Right lobe of liver (tissue), 4 donors: ENCODE data around the gene SPATA3.

ENCODE experiments used
- POLR2A ChIP-seq: fragments of 450-650 bp; IDR thresholded peaks from one replicate; pipeline ENCODE4 v1.6.1; 2017; ENCODE audit warnings: antibody characterized with exemption, mild to moderate bottlenecking
- TF ChIP-seq, protein P1 (sequence below), 4 donors: fragments of 200-600 bp in 3 of 4; fragments of 450-650 bp in 1 of 4; IDR thresholded peaks; one replicate each; pipeline versions ENCODE4 v1.5.1 to v1.8.0; 2016 to 2022; ENCODE audit warnings: antibody characterized with exemption in 4 of 4, mild to moderate bottlenecking in 2 of 4
- donor health status: DM: no; HTN: no; CAD: no.
- donor health status: DM: no; HTN: no; CAD: no.
- donor health status: DM: no; HTN: yes; CAD: no.

DNA sequence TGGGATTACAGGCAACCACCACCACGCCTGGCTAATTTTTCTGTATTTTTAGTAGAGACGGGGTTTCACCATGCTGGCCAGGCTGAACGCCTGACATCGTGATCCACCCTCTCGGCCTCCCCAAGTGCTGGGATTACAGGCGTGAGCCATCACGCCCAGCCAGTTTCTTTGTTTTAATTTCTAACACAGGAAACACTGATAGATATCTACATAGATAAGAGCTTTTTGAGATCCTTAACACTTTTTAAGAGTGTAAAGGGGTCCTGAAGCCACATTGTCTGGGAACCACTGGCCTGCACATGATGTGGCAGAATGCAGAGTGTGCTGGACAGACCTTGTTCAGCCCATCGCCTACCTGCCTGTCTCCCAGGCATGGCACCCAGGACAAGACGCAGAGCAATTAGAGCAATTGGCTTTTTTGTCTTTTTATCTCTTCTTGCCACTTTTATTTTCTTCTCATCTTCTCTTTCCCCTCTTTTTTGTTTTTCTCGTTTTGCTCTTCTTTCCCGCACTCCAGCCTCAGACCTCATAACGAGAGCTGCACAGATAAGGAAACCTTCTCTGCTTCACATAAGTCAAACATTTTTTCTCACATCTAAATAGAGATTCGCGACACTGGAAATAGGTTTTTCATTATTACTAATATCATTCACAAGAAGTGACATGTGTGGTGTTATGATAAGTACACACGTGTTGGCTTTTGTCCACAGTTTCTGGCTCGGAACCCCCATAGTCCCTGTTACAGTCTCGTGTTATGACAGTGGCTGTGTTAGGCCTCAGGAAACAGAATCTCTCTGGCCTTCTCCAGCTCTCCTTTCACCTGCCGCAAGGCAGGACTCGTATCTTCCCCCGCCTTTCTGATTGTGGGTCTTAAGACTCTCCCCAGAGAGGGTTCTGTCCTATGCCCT lies 45.7 kb upstream of the SPATA3 start:
- TF ChIP-seq, protein P1, sequence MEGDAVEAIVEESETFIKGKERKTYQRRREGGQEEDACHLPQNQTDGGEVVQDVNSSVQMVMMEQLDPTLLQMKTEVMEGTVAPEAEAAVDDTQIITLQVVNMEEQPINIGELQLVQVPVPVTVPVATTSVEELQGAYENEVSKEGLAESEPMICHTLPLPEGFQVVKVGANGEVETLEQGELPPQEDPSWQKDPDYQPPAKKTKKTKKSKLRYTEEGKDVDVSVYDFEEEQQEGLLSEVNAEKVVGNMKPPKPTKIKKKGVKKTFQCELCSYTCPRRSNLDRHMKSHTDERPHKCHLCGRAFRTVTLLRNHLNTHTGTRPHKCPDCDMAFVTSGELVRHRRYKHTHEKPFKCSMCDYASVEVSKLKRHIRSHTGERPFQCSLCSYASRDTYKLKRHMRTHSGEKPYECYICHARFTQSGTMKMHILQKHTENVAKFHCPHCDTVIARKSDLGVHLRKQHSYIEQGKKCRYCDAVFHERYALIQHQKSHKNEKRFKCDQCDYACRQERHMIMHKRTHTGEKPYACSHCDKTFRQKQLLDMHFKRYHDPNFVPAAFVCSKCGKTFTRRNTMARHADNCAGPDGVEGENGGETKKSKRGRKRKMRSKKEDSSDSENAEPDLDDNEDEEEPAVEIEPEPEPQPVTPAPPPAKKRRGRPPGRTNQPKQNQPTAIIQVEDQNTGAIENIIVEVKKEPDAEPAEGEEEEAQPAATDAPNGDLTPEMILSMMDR (IDR thresholded peaks at IDR 0.05) = no peak
- no peak for TF ChIP-seq POLR2A
